IMR-90 (cell line): ENCODE measurements around the gene TF. TPM values are rescaled to one million over a fixed set of nuclear protein-coding genes. Genes with fewer than 3 reads are reported as not detected.

ENCODE experiments used
- ATAC-seq: fragments of 200-7000 bp; cut with Tn5 transposase; 2 replicates; pipeline ENCODE4 v1.9.1; 2020; ENCODE audit warnings: low read depth, mild to moderate bottlenecking, moderate library complexity
- BruUV-seq: library from RNA; stranded (reverse); fragments of 400-500 nt; replicated peaks from 2 replicates; lab custom pipeline; 2021; lab: Mats Ljungman, UMichigan
- CTCF ChIA-PET: fragments of 300-600 bp; formaldehyde crosslinking; extraction: SDS; loops from one replicate; lab custom pipeline; 2021; ENCODE audit warnings: antibody characterized with exemption; lab: Yijun Ruan, JAX
- POLR2A ChIA-PET: fragments of 300-600 bp; sonication (Branson Sonifier 250); formaldehyde crosslinking; loops from one replicate; lab custom pipeline; 2022; ENCODE audit warnings: antibody characterized with exemption; ENCODE audit not compliant: unreplicated experiment; lab: Charles Lee
- DNase-seq: peaks from one replicate; pipeline ENCODE4 v3.0.0; 2013
- H2AFZ ChIP-seq: replicated peaks from 2 replicates; pipeline ENCODE3; 2013; ENCODE audit warnings: low read length, mild to moderate bottlenecking; ENCODE audit not compliant: poor library complexity
- H2AK5ac ChIP-seq: 2 replicates; pipeline ENCODE4 v1.6.1; 2013; ENCODE audit warnings: low read depth, low read length, inconsistent platforms
- H2AK9ac ChIP-seq: replicated peaks from 2 replicates; pipeline ENCODE3; 2013; ENCODE audit warnings: mild to moderate bottlenecking, low read depth, low read length, moderate library complexity; ENCODE audit not compliant: poor library complexity
- H2BK120ac ChIP-seq: 2 replicates; pipeline ENCODE4 v1.6.1; 2013; ENCODE audit warnings: low read depth, low read length, inconsistent platforms
- H2BK15ac ChIP-seq: 3 replicates; pipeline ENCODE4 v1.6.1; 2013; ENCODE audit warnings: low read depth, low read length, inconsistent platforms
- H2BK20ac ChIP-seq: 2 replicates; pipeline ENCODE4 v1.6.1; 2013; ENCODE audit warnings: low read depth, mild to moderate bottlenecking, inconsistent platforms, low read length, moderate library complexity
- H2BK5ac ChIP-seq: 2 replicates; pipeline ENCODE4 v1.6.1; 2013; ENCODE audit warnings: mild to moderate bottlenecking, low read depth, low read length, inconsistent platforms; ENCODE audit not compliant: poor library complexity, severe bottlenecking
- H3K14ac ChIP-seq: replicated peaks from 2 replicates; pipeline ENCODE4 v1.6.1; 2013; ENCODE audit warnings: low read depth, low read length, inconsistent platforms
- H3K18ac ChIP-seq: 2 replicates; pipeline ENCODE4 v1.6.1; 2013; ENCODE audit warnings: low read depth, low read length, control low read depth
- H3K23ac ChIP-seq: 2 replicates; pipeline ENCODE4 v1.6.1; 2013; ENCODE audit warnings: low read depth, low read length, inconsistent platforms
- H3K27ac ChIP-seq: 2 replicates; pipeline ENCODE4 v1.5.1; 2013; ENCODE audit warnings: mild to moderate bottlenecking, control low read depth, low read length; ENCODE audit not compliant: insufficient read depth
- H3K27me3 ChIP-seq: 2 replicates; pipeline ENCODE4 v1.6.1; 2013; ENCODE audit warnings: low read length; ENCODE audit not compliant: control insufficient read depth, insufficient read depth
- H3K36me3 ChIP-seq: 2 replicates; pipeline ENCODE4 v1.6.1; 2013; ENCODE audit warnings: low read length, mixed read lengths; ENCODE audit not compliant: control insufficient read depth, insufficient read depth
- H3K4ac ChIP-seq: 2 replicates; pipeline ENCODE4 v1.6.1; 2013; ENCODE audit warnings: low read depth, low read length, inconsistent platforms
- H3K4me1 ChIP-seq: 2 replicates; pipeline ENCODE4 v1.6.1; 2013; ENCODE audit warnings: low read length, mixed read lengths; ENCODE audit not compliant: control insufficient read depth, insufficient read depth
- H3K4me2 ChIP-seq: 2 replicates; pipeline ENCODE4 v1.6.1; 2013; ENCODE audit warnings: low read depth, mild to moderate bottlenecking, control low read depth, low read length, moderate library complexity
- H3K4me3 ChIP-seq: 2 replicates; pipeline ENCODE4 v1.5.1; 2013; ENCODE audit warnings: low read depth, mild to moderate bottlenecking, control low read depth, low read length, moderate library complexity; ENCODE audit not compliant: insufficient read depth
- H3K56ac ChIP-seq: 2 replicates; pipeline ENCODE4 v1.6.1; 2013; ENCODE audit warnings: low read length, inconsistent platforms; ENCODE audit not compliant: insufficient read depth; ENCODE audit errors: extremely low read depth
- H3K79me1 ChIP-seq, 2 experiments: 2 replicates each; pipeline ENCODE4 v1.6.1; 2013; ENCODE audit warnings: low read length in 2 of 2, inconsistent platforms in 1 of 2, low read depth in 1 of 2
- H3K9ac ChIP-seq: 2 replicates; pipeline ENCODE4 v1.6.1; 2013; ENCODE audit warnings: low read depth, low read length, control low read depth
- H3K9me1 ChIP-seq: 2 replicates; pipeline ENCODE4 v1.6.1; 2013; ENCODE audit warnings: low read length, inconsistent platforms; ENCODE audit not compliant: insufficient read depth
- H3K9me3 ChIP-seq: 2 replicates; pipeline ENCODE4 v1.6.1; 2013; ENCODE audit warnings: low read length; ENCODE audit not compliant: control insufficient read depth, insufficient read depth
- H4K20me1 ChIP-seq: 2 replicates; pipeline ENCODE4 v1.6.1; 2013; ENCODE audit warnings: low read length, inconsistent platforms; ENCODE audit not compliant: insufficient read depth
- H4K5ac ChIP-seq: 2 replicates; pipeline ENCODE4 v1.6.1; 2013; ENCODE audit warnings: mild to moderate bottlenecking, low read depth, low read length, control low read depth
- H4K8ac ChIP-seq, 2 experiments: 2 replicates each; pipeline ENCODE4 v1.6.1; 2013; ENCODE audit warnings: low read depth in 2 of 2, low read length in 2 of 2, control low read depth in 1 of 2, inconsistent platforms in 1 of 2
- H4K91ac ChIP-seq: 2 replicates; pipeline ENCODE4 v1.6.1; 2013; ENCODE audit warnings: low read depth, low read length, inconsistent platforms; ENCODE audit not compliant: insufficient read depth
- BHLHE40 ChIP-seq: fragments of 150-350 bp; IDR thresholded peaks from 2 replicates; pipeline ENCODE4 v1.6.1; 2016; ENCODE audit warnings: mild to moderate bottlenecking, low read depth, low read length
- CHD1 ChIP-seq: IDR thresholded peaks from 2 replicates; pipeline ENCODE4 v1.6.1; 2012; ENCODE audit warnings: low read depth, low read length, improper control_type of control experiment
- CTCF ChIP-seq: conservative IDR thresholded peaks from 2 replicates; pipeline ENCODE4 v1.5.1; 2012; ENCODE audit warnings: mild to moderate bottlenecking, low read depth, low read length, improper control_type of control experiment
- ELK1 ChIP-seq: fragments of 150-350 bp; IDR thresholded peaks from 2 replicates; pipeline ENCODE4 v1.6.1; 2016; ENCODE audit warnings: low read depth, mild to moderate bottlenecking, low read length, moderate library complexity, borderline replicate concordance
- FOS ChIP-seq: fragments of 150-350 bp; IDR thresholded peaks from 2 replicates; pipeline ENCODE4 v1.6.1; 2016; ENCODE audit warnings: low read depth, low read length
- MXI1 ChIP-seq: IDR thresholded peaks from 2 replicates; pipeline ENCODE4 v1.6.1; 2012; ENCODE audit warnings: low read depth, mild to moderate bottlenecking, low read length, moderate library complexity, borderline replicate concordance
- NFE2L2 ChIP-seq: fragments of 150-350 bp; IDR thresholded peaks from 2 replicates; pipeline ENCODE4 v1.6.1; 2016; ENCODE audit warnings: low read depth, mild to moderate bottlenecking, low read length
- RAD21 ChIP-seq: IDR thresholded peaks from 2 replicates; pipeline ENCODE4 v1.6.1; 2012; ENCODE audit warnings: low read length, improper control_type of control experiment
- RCOR1 ChIP-seq: IDR thresholded peaks from 2 replicates; pipeline ENCODE4 v1.6.1; 2012; ENCODE audit warnings: mild to moderate bottlenecking, low read length, improper control_type of control experiment; ENCODE audit not compliant: insufficient replicate concordance
- SMC3 ChIP-seq: fragments of 150-350 bp; IDR thresholded peaks from 2 replicates; pipeline ENCODE4 v1.6.1; 2016; ENCODE audit warnings: low read depth, mild to moderate bottlenecking, antibody characterized with exemption, low read length, moderate library complexity
- USF2 ChIP-seq: fragments of 150-350 bp; IDR thresholded peaks from 2 replicates; pipeline ENCODE4 v1.6.1; 2017; ENCODE audit warnings: mild to moderate bottlenecking, antibody characterized with exemption, low read length, low read depth
- WGBS, 2 experiments: methylation state at CpG; one replicate each; pipeline versions ENCODE4 v1.1.5 to v1.1.7; 2013; ENCODE audit warnings: missing lambda C conversion rate in 2 of 2; ENCODE audit not compliant: insufficient read length in 1 of 2; ENCODE audit errors: extremely low coverage in 2 of 2; 5-methylcytosine and 5-hydroxymethylcytosine counted together
- dilution Hi-C: fragments of 300-500 bp; cut with HindIII; formaldehyde crosslinking; loops from one replicate; pipeline ENCODE4 v1.14.3; 2018; ENCODE audit warnings: low sequenced_read_pairs; ENCODE audit not compliant: unreplicated experiment
- in situ Hi-C: fragments of 300-500 bp; cut with MboI; formaldehyde crosslinking; loops from 3 replicates; pipeline ENCODE4 v1.14.3; 2019; ENCODE audit warnings: low sequenced_read_pairs, inconsistent platforms, mixed read lengths
- intact Hi-C: fragments of 100-400 bp; cut with micrococcal nuclease; formaldehyde crosslinking; loops from 2 replicates; pipeline ENCODE4 v1.10.0; 2022
- polyA plus RNA-seq, 3 experiments: library from polyadenylated mRNA; depleted of rRNA; stranded (reverse); fragments of >200 nt; gene quantifications; 2 replicates each; pipeline ENCODE4 v1.2.3, GENCODE V29; 2012; ENCODE audit warnings: low replicate concordance in 1 of 3
- total RNA-seq: library from RNA; depleted of rRNA; stranded (reverse); fragments of >200 nt; gene quantifications from 2 replicates; pipeline ENCODE4 v1.2.3, GENCODE V29; 2012

Gene TF
- total and polyA plus RNA-seq, 2 of the 4 experiments (the other 2 are of a cell fraction) = 0.07 TPM; not detected in 1

- intact Hi-C loops (no loop called here), dilution Hi-C loops (no loop called here), in situ Hi-C loops (no loop called here)
- Histone ChIP-seq H3K4me3 (no peak overlapping the region), H3K56ac (no peak overlapping the region), H3K9me1 (no peaks in the 10 kb centered on the region), H3K36me3 (no peaks in the 10 kb centered on the region), H2BK15ac (no peak overlapping the region), H2AK9ac (no peak overlapping the region), H3K14ac (no peak overlapping the region), H4K20me1 (no peaks in the 10 kb centered on the region), H3K9ac (no peak overlapping the region), H3K23ac (no peak overlapping the region), H3K4me1 (no peaks in the 10 kb centered on the region), H3K79me1 (no peaks in the 10 kb centered on the region), H3K4ac (no peak overlapping the region), H4K91ac (no peak overlapping the region), H2AFZ (no peak overlapping the region), H3K4me2 (no peak overlapping the region), H2BK120ac (no peak overlapping the region), H4K8ac (no peak overlapping the region), H2BK20ac (no peak overlapping the region), H3K18ac (no peak overlapping the region), H2AK5ac (no peak overlapping the region), H3K27ac (no peak overlapping the region), H4K5ac (no peak overlapping the region), H2BK5ac (no peak overlapping the region), H3K9me3 (no peaks in the 10 kb centered on the region), H3K27me3 (peaks cover 14% of the 10 kb centered on the region)
- 68% methylated on average over 5 of the region's 10 CpGs; no CpG with 5 or more reads in 1 of the 2 experiments for WGBS, 2 experiments
- ChIA-PET CTCF (no interaction called here), POLR2A (no interaction called here)
- no TSS peak for BruUV-seq
- ATAC-seq (no peak), DNase-seq (no peak)
- TF ChIP-seq NFE2L2 = no peak
- no peak for TF ChIP-seq RAD21
- TF ChIP-seq BHLHE40 = no peak
- no peak for TF ChIP-seq CHD1
- no peak for TF ChIP-seq MXI1
- no peak for TF ChIP-seq FOS
- no peak for TF ChIP-seq SMC3
- no peak for TF ChIP-seq ELK1
- no peak for TF ChIP-seq RCOR1
- TF ChIP-seq CTCF = no peak
- TF ChIP-seq USF2 = no peak
Measured at GRCh38 chr3:133754973-133755828, 9.0 kb downstream of the TF start.
